ENCODE measurements around the gene MPLKIP.
"Not testable (repeated sequence)": the region's sequence is repeated elsewhere in the genome, so short reads cannot be mapped to it uniquely, and the experiment has no call there.

Gene MPLKIP

DNA sequence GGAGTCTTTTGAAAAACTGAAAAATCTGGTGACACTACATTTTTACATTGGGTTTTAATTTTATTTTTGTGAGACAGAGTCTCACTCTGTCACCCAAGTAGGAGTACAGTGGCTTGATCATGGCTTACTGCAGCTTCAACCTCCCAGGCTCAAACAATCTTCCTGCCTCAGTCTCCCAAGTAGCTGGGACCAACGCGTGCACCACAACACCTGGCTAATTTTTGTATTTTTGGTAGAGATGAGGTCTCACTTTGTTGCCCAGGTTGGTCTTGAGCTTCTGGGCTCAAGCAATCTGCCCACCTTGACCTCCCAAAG lies 11.5 kb downstream of the MPLKIP start:
- DNase-seq, result no peak

DNA sequence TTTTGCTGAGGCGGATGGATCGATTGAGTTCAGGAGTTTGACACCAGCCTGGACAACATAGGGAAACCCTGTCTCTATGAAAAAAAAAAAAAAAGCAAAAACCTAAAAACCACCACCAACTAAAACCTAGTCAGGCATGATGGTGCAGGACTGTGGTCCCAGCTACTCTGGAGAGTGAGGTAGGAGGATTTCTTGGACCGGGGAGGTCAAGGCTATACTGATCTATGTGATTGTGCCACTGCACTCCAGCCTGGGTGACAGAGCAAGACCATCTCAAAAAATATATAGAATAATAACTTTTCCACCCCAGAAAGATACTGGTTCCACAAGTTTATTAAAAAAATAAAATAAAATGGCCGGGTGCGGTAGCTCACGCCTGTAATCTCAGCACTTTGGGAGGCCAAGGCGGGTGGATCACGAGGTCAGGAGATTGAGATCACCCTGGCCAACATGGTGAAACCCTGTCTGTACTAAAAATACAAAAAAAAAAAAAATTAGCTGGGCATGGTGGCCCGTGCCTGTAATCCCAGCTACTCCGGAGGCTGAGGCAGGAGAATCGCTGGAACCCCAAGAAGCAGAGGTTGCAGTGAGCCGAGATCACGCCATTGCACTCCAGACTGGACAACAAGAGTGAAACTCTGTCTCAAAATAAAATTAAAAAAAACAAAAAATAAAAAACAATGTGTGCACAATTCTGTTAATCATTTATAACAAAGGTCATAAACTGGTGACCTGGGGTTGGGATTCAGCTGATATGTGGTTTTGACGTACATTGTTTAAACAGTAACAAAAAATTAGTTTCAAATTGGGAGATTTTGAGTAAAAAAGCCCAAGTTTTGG lies 12.1 kb downstream of the MPLKIP start:
- DNase-seq, result not testable (repeated sequence)

DNA sequence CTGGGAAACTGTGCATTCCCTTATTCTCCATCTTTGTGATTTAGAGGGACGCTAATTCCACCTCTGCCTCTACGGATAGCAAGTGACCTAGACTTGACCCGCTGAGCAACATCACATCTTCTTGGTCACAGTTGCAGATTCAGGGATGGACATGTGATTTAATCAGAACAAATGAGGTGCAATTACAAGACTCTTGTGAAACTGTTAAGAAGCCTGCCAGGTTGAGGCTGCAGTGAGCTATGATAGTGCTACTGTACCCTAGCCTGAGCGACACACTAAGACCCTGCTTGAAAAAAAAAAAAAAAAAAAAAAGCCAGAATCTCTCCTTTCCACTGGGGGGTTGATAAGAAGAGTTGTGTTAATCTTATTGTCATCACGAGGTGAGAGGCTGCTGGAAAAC lies 14.4 kb downstream of the MPLKIP start:
- DNase-seq, result no peak

DNA sequence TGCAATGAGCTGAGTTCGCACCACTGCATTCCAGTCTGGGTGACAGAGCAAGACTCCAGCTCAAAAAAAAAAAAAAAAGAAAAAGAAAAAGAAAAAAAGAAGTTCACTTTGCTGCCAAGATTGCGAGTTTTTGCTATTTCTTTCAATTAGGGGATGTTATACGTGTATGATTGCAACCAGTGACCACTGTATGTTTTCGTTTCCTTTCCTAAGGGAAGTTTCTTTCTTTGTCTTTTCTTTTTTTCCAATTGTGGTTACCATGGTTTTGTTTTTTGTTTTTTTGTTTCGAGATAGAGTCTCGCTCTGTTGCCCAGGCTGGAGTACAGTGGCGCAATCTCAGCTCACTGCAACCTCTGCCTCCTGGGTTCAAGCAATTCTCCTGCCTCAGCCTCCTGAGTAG lies 16.2 kb downstream of the MPLKIP start:
- DNase-seq, result not testable (repeated sequence)

DNA sequence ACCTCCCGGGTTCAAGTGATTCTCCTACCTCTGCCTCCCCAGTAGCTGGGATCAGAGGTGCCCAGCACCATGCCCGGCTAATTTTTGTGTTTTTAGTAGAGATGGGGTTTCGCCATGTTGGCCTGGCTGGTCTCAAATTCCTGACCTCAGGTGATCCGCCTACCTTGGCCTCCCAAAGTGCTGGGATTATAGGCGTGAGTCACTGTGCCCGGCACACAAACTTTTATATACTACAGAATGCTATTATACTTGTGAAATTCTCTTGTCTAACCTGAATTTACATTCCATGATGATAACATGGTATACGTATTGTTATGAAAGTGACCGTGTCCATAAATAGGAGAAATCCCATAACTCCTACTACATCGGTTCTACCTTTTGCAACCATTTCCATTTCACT lies 17.2 kb downstream of the MPLKIP start:
- not testable (repeated sequence) for DNase-seq

DNA sequence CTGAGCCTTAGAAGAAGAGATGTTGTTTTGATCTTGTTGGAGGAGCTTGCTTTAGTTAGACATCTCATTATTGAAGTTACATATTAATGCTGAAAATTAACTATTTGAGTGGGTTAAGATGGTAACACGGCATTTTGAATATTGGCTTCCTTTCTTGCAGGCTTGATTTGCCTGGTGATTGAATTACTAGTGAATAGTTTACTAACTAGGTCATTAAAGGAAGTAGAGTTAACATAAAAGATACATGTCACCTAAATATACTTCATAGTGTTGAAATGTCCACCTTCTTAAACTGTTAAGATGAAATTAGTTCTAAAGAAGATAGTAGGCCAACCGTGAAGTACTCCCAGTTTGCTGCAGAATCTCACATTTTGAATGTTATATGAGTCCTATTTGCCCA lies 18.5 kb downstream of the MPLKIP start:
- no peak for DNase-seq

DNA sequence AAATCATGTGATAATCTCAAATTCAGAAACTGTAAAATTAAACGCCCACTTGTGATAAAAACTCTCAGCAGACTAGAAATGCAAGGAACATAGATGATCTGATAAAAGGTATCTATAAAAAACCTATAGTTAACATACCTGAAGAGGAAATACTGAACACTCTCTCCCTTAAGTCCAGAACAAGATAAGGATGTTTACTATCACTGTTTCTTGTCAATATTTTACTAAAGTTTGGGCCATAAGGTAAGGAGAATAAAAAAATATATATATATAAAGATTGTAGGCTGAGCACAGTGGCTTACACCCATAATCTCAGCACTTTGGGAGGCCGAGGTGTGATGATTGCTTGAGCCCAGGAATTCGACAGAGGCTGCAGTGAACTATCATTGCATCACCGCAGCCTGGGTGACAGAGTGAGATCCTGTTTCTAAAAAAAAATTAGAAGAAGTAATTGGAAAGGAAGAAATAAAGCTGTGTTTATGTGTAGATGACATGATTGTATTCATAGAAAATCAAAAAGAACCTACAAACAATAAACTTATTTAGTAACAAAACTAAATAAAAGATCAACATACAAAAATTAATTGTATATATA lies 28.4 kb downstream of the MPLKIP start:
- no peak for DNase-seq

DNA sequence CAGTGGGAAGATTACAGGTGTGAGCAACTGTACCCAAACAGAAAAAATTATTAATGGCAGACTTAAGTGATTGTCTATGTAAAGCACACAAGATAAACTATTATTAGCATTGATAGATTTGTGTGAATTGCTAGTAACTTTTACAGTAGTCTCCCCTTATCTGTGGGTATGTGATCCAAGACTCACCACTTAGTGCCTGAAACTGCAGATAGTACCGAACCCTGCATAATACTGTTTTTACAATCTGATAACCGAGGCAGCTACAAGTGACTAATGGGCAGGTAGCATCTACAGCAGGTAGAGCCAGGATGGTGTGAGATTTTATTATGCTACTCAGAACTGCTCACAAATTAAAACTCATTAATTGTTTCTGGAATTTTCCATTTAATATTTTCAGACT lies 31.5 kb downstream of the MPLKIP start:
- no peak for DNase-seq

DNA sequence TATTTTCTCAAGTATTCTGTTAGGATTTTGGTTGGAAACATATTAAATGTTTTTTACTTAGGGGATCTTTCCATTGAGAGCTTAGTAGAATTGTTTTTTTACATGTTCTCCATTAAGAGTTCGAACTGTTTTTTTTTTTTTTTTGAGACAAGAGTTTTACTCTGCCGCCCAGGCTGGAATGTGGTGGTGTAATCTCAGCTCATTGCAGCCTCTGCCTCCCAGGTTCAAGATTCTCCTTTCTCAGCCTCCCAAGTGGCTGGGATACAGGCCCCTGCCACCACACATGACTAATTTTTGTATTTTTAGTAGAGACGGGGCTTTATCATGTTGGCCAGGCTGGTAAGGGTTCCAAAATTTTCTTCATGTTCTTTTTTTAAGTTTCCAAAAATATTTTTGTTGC lies 33.2 kb downstream of the MPLKIP start:
- no peak for DNase-seq

DNA sequence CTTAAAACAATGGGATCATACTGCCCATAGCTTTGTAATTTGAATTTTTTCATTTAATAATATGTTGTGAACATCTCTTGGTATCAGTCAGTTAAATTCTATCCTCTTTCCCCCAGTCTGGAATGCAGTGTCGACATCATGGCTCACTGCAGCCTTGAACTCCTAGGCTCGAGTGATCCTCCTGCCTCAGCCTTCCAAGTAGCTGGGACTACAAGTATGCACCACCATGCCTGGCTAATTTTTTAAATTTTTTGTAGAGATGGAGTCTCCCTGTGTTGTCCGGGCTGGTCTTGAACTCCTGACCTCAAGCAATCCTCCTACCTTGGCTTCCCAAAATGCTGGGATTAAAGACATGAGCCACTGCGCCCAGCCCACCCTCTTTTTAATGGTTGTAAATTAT lies 34.6 kb downstream of the MPLKIP start:
- no peak for DNase-seq

DNA sequence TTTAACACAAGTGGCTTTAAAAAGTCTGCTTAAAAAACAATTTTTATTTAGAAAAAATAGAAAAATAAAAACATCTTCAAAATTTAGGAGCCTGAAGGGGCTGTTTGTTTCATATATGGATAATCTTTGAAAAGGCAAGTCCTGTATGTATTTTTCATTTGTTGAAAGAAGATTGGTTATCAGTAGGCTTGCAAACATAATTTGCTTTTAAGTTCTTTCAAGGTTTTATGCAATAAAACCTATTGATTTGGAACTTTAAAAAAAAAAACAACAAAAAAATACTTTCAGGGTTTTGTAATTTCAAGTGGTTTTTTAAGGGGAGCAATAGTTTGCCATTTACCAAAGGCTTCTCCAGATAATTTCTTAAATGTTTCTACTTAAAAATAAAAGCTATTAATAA lies 35.6 kb downstream of the MPLKIP start:
- no peak for DNase-seq

DNA sequence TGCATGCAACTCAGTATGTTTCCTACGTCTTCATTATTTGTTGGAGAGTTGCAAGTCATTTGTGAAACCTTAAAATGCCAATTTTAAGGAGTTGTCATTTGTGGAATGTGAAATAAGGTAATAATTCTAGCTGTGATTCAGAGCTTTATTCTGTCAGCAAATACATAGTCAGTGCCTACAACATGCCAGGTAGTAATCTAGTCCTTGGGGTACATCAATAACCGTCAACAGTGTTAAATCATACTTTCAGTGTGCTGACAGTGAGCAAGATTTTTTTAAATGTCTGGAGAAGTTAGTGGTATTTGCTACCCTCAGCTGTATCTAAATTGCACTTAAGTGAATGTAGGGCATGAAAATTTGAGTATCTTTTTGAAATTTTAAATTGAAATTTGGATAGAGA lies 36.7 kb downstream of the MPLKIP start:
- DNase-seq, result no peak

DNA sequence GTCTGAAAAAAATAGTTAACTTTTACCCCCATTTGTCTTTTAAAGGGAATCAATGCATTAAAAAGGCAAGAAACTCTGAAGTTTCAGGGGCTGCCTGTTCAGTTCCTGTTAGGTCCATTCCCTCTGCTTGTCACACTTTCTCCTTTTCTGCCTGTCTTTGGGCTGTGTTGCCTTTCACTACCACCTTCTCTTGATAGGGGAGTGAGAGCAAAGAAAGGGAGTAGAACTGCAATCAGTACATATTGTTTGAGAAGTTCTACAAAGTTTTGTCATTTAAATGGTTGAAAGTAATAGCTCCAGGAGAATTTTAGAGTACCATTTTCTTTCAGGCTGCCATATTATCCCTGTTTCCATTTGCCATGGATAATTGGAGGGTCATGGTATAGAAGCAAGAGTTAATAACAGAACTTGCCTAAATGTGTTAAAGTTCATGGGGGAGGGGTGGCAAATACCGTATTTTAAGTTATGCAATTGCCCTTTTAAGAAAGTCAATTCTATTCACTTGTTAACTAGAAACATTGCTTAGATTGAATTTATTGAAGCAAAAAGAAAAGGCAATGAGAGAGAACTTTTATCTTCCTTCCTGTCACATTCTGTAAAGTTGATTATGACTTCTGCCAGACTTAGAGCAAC lies 38.6 kb downstream of the MPLKIP start:
- no peak for DNase-seq

DNA sequence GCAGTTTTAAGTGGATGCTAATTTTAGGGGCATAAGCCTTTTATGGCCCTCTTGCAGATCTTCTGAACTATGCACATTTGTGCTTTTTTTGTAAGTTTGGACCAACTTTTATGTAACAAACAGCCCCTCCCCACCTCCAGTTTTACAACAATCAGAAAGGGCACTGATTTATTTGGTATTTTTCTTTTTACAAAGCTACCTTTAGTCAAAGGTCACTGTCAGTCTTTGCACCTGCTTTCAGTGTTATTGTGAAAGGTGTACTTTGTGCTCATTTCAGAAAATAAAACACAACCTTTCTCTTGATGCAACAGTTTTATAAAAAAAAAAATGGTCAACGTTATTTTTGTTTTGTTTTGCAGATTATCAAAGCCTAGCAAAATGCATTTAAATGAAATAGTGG lies 39.2 kb downstream of the MPLKIP start:
- no peak for DNase-seq

DNA sequence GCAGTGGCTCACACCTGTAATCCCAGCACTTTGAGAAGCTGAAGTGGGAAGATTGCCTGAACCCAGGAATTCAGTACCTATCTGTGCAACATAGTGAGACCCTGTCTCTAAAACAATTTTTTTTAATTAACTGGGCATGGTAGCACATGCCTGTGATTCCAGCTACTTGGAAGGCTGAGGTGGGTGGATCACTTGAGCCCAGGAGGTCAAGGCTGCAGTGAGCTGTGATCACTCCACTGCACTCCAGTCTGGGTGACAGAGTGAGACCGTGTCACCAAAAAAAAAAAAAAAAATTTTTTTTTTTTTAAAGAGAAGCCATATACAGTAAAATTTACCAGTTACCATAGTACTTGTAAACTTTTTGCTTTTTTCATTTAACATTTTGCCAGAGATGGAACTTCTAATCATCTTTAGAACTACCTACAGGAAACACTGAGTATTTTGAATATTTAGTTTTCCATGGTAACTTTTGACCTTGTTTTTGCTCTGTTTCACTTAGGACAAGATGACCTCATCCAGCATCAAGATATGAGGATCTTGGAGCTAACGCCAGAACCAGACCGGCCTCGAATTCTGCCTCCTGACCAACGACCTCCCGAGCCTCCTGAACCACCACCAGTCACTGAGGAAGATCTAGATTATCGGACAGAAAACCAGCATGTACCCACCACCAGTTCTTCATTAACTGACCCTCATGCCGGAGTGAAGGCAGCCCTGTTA lies 40.6 kb downstream of the MPLKIP start:
- no peak for DNase-seq

DNA sequence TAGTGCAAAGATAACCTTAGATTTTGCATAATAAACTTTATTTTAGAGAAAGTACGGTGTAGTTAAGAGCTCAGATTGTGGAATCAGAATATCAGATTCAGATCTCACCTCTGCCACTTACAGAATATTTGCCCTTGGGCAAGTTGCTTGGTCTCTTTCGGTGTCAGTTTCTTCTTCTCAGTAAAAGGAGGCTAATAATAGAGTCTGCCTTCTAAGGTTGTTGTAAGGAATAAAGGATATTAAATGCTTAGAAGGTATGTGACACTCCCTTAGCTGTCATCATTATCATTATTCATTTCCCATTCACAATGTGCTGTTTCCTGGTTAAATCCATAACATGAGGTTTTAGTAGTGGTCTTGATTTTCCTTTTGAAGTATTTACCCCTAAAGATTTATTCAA lies 42.2 kb downstream of the MPLKIP start:
- DNase-seq, result no peak

DNA sequence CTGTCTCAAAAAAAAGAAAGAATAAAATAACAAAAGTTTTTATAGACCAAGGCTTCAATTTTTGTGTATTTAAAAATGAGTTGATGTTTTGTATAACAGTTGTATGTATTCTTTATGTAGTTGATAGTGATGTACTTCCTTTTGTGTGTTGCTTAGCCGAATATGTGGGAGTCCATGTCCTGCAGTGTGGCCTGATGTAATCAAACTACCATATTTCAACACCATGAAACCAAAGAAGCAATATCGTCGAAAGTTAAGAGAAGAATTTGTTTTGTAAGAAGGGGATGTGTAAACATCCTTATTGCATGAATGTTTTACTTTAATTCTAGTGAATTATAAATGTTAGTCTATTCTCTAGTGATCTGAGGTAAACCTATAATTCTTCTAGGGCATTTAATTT lies 56.6 kb downstream of the MPLKIP start:
- no peak for DNase-seq

Measured in stimulated activated naive CD4-positive, alpha-beta T cell treated with Interleukin-2 at 50 U/mL for 16 hours (primary cell).